Measurements from ENCODE around the gene PTPN23.

Gene PTPN23

DNA sequence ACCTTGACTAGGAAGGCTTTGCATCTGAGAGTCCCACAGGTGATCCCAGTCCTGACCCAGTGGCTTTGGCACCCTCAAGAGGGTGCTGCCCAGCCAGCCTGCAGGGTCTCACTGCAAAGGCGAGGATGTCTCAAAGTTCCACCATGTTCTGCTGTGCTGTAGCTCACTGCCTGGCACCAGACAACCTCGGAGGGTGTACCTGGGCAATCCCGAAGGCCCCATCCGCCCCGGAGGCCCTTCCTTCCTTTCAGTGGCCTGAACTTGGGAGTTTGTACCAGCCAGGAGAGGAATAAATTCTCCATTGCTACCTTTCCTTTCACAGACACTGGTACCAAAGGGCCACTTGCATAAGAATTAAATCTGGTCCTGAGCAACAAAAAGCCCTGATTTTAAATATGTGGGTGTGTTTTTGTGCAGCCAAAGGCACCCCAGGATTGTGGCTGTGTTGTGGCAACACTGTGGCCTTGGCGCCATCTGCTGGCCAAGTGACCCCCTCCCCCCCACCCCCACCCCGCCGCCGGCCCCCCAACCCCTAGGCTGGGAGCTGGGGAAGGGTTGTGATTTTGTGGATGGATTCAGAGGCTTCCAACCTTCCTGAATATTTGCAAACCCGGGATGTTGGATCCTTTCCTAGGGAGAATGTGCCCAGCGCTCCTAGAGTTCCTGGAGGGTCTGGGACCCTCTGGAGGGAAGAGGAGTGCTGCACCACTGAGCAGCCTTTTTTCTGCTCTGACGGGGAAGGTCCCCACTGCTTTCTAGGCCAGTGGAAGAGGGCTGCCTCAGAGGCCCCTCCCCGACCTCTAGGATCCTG is 9.7 kb upstream of the PTPN23 start:
- no peak for TF ChIP-seq Cebpa-rat (IDR thresholded peaks at IDR 0.05)
- no peaks in the 10 kb centered on the region for H4K20me1 ChIP-seq
- H3K9me3 ChIP-seq = no peaks in the 10 kb centered on the region
- no peak overlapping the region for H3K27ac ChIP-seq
- H3K9ac ChIP-seq = no peak overlapping the region
- no peak overlapping the region for H3K4me3 ChIP-seq
- H3K4me2 ChIP-seq = no peak overlapping the region
- no peaks in the 10 kb centered on the region for H3K36me3 ChIP-seq
- no peaks in the 10 kb centered on the region for H3K4me1 ChIP-seq
- no peaks in the 10 kb centered on the region for H3K27me3 ChIP-seq

GRCh38 chr3:47374587-47374986 is 6.2 kb upstream of the PTPN23 start:
- no peak for TF ChIP-seq Cebpa-rat (IDR thresholded peaks at IDR 0.05)
- Histone ChIP-seq H3K4me1 (peaks cover 13% of the 10 kb centered on the region), H4K20me1 (no peaks in the 10 kb centered on the region), H3K9me3 (no peaks in the 10 kb centered on the region), H3K27me3 (no peaks in the 10 kb centered on the region), H3K27ac (no peak overlapping the region), H3K9ac (no peak overlapping the region), H3K36me3 (no peaks in the 10 kb centered on the region), H3K4me2 (no peak overlapping the region), H3K4me3 (no peak overlapping the region)

DNA sequence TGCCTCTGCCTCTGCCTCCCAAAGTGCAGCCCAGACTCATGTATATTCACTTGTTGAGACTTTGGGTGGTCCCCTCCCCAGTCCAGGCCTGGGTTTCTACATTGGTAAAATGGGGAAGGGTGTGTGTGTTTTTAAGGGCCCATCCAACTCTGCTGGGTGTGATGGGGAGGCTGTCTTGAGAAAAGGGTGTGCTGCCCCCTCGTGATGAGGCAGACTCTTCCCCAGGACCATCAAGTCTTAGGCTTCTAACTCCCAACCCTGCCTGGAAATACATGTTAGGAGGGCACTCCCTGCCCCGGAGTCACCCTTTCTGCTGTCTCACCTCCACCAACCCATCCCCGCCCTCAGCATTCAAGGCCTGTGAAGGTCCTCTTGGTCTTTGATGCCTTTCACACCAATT is 4.4 kb upstream of the PTPN23 start:
- H3K27ac ChIP-seq = no peak overlapping the region
- no peak for TF ChIP-seq Cebpa-rat (IDR thresholded peaks at IDR 0.05)

DNA sequence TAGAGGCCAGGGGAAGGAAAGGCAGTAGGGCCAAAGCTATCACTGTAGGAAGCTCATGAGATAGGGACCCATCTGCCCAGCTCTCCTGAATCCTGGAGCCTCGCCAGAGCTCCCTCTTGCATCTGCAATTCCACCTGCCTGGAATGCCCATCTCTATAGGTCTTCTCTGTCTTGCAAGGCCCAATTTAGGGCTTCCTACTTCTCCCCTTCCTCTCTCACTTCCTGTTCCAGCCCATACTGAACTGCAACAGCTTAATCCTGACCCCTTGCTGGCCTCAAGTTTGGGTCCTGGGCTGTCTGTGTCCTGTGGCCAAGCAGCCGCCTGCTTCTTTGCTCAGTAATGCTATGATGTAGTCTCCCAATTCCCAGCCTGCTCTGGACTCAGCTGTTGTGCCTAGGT is 3.6 kb upstream of the PTPN23 start:
- H3K4me2 ChIP-seq = 0 out of 2 replicates have a peak overlapping the region, but pooled peaks have one; percentile 10

More for the DNA sequence above, 4.4 kb upstream of the PTPN23 start:
- H3K9ac ChIP-seq = no peak overlapping the region
- peaks cover 4% of the 10 kb centered on the region for H4K20me1 ChIP-seq
- no peaks in the 10 kb centered on the region for H3K36me3 ChIP-seq
- no peaks in the 10 kb centered on the region for H3K9me3 ChIP-seq
- H3K4me1 ChIP-seq = peaks cover 20% of the 10 kb centered on the region
- no peak overlapping the region for H3K4me3 ChIP-seq
- no peaks in the 10 kb centered on the region for H3K27me3 ChIP-seq
- no peak overlapping the region for H3K4me2 ChIP-seq

DNA sequence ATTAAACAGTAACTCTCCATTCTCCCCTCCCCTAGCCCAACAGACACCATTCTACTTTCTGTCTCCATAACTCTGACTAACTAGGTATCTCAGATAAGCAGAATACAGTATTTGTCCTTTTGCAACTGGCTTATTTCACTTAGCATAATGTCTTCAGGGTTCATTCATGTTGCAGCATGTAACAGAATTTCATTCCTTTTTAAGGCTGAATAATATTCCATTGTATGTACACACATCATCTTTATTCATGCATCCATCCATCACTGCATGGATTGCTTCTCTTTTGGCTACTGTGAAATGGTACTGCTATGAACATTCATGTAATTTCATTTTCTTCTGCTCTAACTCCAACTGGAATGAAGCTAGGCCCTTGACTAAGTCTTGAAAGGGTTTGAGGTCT is 2.0 kb upstream of the PTPN23 start:
- Histone ChIP-seq H3K4me1 (peaks cover 41% of the 10 kb centered on the region), H3K9ac (no peak overlapping the region), H3K9me3 (no peaks in the 10 kb centered on the region), H3K4me3 (no peak overlapping the region), H3K4me2 (peak overlapping the region; percentile 93), H4K20me1 (peaks cover 29% of the 10 kb centered on the region), H3K36me3 (no peaks in the 10 kb centered on the region; the same call in 1 of the 2 replicates), H3K27ac (no peak overlapping the region), H3K27me3 (no peaks in the 10 kb centered on the region)
- no peak for TF ChIP-seq Cebpa-rat (IDR thresholded peaks at IDR 0.05)

More for the DNA sequence above, 3.6 kb upstream of the PTPN23 start:
- no peak overlapping the region for H3K9ac ChIP-seq
- H3K4me3 ChIP-seq = no peak overlapping the region
- no peaks in the 10 kb centered on the region for H3K27me3 ChIP-seq
- no peaks in the 10 kb centered on the region for H3K9me3 ChIP-seq
- H3K36me3 ChIP-seq = no peaks in the 10 kb centered on the region
- peaks cover 12% of the 10 kb centered on the region for H4K20me1 ChIP-seq
- H3K4me1 ChIP-seq = peaks cover 27% of the 10 kb centered on the region
- H3K27ac ChIP-seq = no peak overlapping the region
- TF ChIP-seq Cebpa-rat (IDR thresholded peaks at IDR 0.05) = no peak

GRCh38 chr3:47379411-47379899 is 1.4 kb upstream of the PTPN23 start:
- Histone ChIP-seq H3K4me2 (peak overlapping the region; percentile 93), H3K27ac (peak overlapping the region; percentile 92), H3K36me3 (no peaks in the 10 kb centered on the region; the same call in 1 of the 2 replicates), H4K20me1 (peaks cover 34% of the 10 kb centered on the region), H3K9me3 (no peaks in the 10 kb centered on the region), H3K9ac (peak overlapping the region; percentile 94), H3K27me3 (no peaks in the 10 kb centered on the region), H3K4me3 (peak overlapping the region; percentile 83), H3K4me1 (peaks cover 41% of the 10 kb centered on the region)
- no peak for TF ChIP-seq Cebpa-rat (IDR thresholded peaks at IDR 0.05)

DNA sequence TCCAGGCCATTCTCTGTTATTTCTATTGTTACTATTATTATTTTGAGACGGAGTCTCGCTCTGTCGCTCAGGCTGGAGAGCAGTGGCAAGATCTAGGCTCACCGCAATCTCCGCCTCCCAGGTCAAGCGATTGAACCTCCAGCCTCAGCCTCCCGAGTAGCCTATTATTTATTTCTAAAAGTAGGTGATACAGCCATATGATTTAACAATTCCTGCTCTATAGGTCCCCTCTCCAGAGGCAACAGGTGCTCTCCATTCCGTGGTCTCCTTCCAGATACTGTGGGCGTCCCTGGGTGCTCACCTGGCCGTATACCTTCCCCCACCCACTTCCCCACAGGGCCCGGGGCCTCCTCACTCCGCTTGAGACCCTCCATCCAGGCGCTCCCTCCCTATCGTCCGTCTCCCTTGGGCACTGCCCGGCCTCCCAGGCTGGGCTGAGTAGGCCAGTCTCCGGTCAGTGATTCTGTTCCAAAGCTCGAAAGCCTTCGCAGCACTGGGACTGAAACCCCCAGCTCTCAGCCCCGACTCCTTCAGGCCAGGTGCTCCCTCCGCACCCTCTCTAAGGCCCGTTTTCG is 708 bp upstream of the PTPN23 start:
- H3K27ac ChIP-seq = peak overlapping the region; percentile 92
- H3K9me3 ChIP-seq = no peaks in the 10 kb centered on the region
- peak overlapping the region; percentile 83 for H3K4me3 ChIP-seq
- H3K27me3 ChIP-seq = no peaks in the 10 kb centered on the region
- H3K4me1 ChIP-seq = peaks cover 41% of the 10 kb centered on the region
- TF ChIP-seq Cebpa-rat (IDR thresholded peaks at IDR 0.05) = no peak
- H3K4me2 ChIP-seq = peak overlapping the region; percentile 93
- H4K20me1 ChIP-seq = peaks cover 41% of the 10 kb centered on the region
- peak overlapping the region; percentile 94 for H3K9ac ChIP-seq
- H3K36me3 ChIP-seq = peaks cover 3% of the 10 kb centered on the region; the same call in 1 of the 2 replicates

DNA sequence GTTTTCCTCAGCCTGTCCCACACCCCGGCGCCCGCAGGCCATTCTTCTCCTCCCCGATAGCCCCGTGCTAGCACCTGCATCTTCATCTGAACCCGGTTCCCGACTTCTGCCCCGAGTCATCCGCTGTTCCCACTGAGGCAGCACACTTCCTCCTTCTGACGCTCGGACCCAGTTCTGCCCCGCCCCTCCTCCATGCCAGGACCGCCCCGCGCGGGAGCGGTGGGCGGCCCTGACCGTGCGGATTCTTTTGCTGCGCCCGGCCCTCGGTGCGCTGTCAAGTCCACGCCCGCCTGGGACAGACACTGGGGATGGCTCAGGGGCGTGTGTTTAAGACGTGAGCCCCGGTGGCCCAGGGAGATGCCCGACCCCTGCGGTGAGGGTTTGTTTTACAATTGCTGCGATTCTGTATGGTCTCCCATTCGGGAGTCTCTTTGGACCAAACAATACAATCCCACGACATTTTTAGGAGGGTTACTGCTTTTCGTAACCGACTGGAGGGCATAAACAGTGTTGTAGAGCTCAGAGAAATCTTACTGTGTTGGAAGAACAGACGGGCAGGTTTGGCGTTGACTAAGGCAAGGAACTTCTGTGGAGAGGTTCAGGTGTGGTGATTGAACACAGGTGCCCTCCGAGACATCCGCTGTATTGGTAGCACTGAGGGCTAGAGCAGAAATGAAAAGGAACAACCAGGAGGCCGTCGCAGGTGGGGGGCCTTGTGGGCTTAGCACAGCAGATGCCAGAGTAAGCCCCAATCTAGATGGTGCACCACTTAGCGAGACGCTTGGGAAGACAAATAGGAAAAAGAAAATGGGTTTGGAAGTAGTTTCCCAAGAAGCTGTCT is 716 bp downstream of the PTPN23 start:
- no peak for TF ChIP-seq Cebpa-rat (IDR thresholded peaks at IDR 0.05)
- Histone ChIP-seq H4K20me1 (peaks cover 55% of the 10 kb centered on the region), H3K9me3 (no peaks in the 10 kb centered on the region), H3K27me3 (no peaks in the 10 kb centered on the region), H3K36me3 (peaks cover 17% of the 10 kb centered on the region), H3K4me1 (peaks cover 41% of the 10 kb centered on the region), H3K4me2 (peak overlapping the region; percentile 93), H3K27ac (peak overlapping the region; percentile 92), H3K4me3 (peak overlapping the region; percentile 83), H3K9ac (peak overlapping the region; percentile 94)

DNA sequence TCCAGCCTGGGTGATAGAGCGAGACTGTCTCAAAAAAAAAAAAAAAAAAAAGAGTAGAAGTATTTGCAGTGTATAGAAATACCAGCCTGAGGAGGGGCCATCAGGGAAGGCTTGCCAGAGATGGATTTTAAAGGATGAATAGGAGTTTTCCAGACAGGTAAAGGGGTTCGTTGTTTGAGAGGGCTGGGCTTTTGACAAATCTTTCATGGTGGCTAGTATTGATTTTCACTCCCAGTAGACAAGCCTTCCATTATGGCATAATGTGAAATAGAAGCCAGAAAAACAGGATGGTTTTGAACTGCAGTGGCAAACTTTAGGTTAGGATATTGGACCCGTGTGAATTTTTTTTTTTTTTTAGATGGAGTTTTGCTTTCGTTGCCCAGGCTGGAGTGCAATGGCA is 3.6 kb downstream of the PTPN23 start:
- H3K36me3 ChIP-seq = peaks cover 43% of the 10 kb centered on the region
- no peak for TF ChIP-seq Cebpa-rat (IDR thresholded peaks at IDR 0.05)
- no peak overlapping the region for H3K27ac ChIP-seq
- H3K9ac ChIP-seq = no peak overlapping the region
- H3K4me1 ChIP-seq = peaks cover 33% of the 10 kb centered on the region
- no peaks in the 10 kb centered on the region for H3K9me3 ChIP-seq
- H3K4me2 ChIP-seq = no peak overlapping the region
- no peak overlapping the region for H3K4me3 ChIP-seq
- H4K20me1 ChIP-seq = peaks cover 83% of the 10 kb centered on the region
- H3K27me3 ChIP-seq = no peaks in the 10 kb centered on the region

All from BLaER1 (cell line).